NOMO-1 treated with DMSO at 0.1 percent for 48 hours (cell line): ENCODE data around the gene B4GALT6.

ENCODE experiments used
- DNase-seq: peaks from one replicate; lab custom pipeline; 2025; ENCODE audit not compliant: unreplicated experiment; lab: John Stamatoyannopoulos, UW

Gene B4GALT6

DNA sequence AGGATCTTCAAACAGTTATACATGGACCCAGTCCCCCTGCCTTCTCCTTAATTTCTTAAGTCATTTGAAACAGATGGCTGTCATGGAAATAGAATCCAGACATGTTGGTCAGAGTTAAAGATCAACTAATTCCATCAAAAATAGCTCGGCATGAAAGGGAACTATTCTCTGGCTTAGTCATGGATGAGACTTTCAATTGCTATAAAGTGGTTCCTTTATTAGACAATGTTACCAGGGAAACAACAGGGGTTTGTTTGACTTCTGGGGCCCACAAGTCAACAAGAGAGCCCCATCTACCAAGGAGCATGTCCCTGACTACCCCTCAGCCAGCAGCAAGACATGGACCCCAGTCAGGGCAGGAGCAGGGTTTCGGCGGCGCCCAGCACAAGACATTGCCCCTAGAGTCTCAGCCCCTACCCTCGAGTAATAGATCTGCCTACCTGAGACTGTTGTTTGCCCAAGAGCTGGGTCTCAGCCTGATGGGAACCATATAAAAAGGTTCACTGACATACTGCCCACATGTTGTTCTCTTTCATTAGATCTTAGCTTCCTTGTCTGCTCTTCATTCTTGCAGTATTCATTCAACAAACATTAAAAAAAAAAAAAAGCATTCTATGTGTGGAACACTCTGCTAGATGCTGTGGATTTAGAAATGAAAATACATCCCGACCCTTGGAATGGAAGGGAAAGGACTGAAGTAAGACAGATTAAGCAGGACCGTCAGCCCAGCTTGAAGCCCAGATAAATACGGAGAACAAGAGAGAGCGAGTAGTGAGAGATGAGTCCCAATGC lies 88.1 kb downstream of the B4GALT6 start:
- no peak for DNase-seq

- no peak for DNase-seq
Measured at GRCh38 chr18:31595121-31595771, 89.1 kb downstream of the B4GALT6 start.

DNA sequence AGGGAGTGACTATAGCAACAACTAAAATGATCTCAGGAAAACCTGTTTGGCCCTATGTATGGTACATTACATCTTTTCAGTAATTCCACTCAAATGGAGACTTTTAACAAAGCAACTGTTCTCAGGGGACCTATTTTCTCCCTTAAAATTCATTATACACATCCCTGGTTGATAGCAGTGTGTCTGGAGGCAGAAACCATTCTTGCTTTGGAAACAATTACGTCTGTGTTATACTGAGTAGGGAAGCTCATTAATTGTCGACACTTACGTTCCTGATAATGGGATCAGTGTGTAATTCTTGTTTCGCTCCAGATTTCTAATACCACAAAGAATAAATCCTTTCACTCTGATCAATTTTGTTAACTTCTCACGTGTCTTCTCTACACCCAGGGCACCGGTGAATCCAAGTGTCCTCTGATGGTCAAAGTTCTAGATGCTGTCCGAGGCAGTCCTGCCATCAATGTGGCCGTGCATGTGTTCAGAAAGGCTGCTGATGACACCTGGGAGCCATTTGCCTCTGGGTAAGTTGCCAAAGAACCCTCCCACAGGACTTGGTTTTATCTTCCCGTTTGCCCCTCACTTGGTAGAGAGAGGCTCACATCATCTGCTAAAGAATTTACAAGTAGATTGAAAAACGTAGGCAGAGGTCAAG lies 91.7 kb downstream of the B4GALT6 start:
- DNase-seq, result no peak

DNA sequence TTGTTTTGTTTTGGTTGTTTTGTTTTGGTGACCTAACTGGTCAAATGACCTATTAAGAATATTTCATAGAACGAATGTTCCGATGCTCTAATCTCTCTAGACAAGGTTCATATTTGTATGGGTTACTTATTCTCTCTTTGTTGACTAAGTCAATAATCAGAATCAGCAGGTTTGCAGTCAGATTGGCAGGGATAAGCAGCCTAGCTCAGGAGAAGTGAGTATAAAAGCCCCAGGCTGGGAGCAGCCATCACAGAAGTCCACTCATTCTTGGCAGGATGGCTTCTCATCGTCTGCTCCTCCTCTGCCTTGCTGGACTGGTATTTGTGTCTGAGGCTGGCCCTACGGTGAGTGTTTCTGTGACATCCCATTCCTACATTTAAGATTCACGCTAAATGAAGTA lies 92.8 kb downstream of the B4GALT6 start, which contains the start of gene TTR:
Gene TTR (plus strand): TSS at position 250 of the 400 bp plus-strand sequence. CDS start 26 bp downstream, at position 276.
- DNase-seq, result no peak

DNA sequence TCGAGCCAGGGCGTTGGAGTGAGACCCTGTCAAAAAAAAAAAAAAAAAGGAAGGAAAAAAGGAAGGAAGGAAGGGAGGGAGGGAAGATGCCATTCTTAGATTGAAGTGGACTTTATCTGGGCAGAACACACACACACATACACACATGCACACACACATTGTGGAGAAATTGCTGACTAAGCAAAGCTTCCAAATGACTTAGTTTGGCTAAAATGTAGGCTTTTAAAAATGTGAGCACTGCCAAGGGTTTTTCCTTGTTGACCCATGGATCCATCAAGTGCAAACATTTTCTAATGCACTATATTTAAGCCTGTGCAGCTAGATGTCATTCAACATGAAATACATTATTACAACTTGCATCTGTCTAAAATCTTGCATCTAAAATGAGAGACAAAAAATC lies 93.3 kb downstream of the B4GALT6 start:
- no peak for DNase-seq

- no peak for DNase-seq
Measured at GRCh38 chr18:31590570-31590969, 93.8 kb downstream of the B4GALT6 start.

DNA sequence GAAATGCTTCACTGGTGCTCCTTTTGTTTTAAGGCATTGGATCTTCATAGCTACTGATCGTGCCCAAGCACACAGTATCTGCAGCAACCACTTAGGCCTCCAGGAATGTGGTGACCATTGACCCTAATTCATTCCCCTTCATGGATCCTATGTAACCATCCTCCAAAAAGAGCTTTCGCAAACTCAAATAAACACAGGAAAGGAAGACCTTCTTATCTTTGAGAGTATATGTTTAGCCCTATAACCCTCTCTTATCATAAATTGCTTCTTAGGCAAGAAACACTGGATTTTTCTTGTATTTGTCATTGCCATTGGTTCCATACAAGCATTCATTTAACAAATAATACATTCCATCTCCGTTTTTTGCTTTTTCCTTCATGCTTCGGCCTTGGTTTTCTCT lies 96.9 kb downstream of the B4GALT6 start:
- DNase-seq, result no peak

- DNase-seq, result no peak
Measured at GRCh38 chr18:31586616-31587015, 97.8 kb downstream of the B4GALT6 start.

GRCh38 chr18:31585991-31586390 lies 98.4 kb downstream of the B4GALT6 start:
- no peak for DNase-seq

- no peak for DNase-seq
Measured at GRCh38 chr18:31583185-31583854, 101.1 kb downstream of the B4GALT6 start.

GRCh38 chr18:31581498-31582197 lies 102.7 kb downstream of the B4GALT6 start:
- no peak for DNase-seq

- DNase-seq, result no peak
Measured at GRCh38 chr18:31579375-31579774, 105.0 kb downstream of the B4GALT6 start.

- no peak for DNase-seq
Measured at GRCh38 chr18:31578126-31578525, 106.3 kb downstream of the B4GALT6 start.

DNA sequence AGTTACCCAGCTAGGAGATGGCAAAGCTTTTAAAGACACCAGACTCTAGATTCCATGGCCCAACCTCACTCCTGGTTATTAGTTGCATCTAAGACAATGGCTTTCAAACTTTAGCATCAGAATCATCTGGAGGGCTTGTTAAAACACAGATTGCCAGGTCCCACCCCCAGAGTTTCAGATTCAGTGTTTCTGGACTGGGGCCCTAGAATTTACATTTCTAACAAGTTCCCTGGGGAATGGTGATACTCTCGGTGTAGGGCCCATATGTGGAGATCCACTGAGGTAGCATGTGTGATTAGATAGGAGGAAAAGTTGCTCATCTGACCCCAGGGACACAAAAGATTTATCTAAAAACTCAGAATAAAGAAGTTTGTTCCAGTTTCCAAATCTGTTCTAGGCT lies 107.2 kb downstream of the B4GALT6 start:
- DNase-seq, result no peak

DNA sequence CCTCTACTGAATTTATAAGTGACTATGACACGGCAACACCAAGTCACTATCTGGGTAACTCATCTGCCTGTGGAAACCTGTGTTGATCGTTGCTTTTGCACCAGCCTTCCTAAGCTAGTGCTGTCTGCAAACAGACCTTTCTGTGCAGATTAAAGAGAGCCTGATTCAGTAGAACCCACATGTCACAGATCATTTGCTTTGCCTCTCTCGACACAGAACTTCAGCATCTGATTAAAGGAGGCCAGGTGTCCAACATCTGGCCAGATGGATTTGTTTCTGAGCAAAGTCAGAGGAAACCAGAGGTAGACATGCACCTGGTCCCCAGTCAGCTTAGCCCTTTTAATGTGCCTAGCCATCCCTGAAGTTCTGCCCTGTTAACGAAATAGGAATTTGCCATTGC lies 107.7 kb downstream of the B4GALT6 start:
- DNase-seq, result no peak

- no peak for DNase-seq
Measured at GRCh38 chr18:31575515-31576257, 108.7 kb downstream of the B4GALT6 start.

DNA sequence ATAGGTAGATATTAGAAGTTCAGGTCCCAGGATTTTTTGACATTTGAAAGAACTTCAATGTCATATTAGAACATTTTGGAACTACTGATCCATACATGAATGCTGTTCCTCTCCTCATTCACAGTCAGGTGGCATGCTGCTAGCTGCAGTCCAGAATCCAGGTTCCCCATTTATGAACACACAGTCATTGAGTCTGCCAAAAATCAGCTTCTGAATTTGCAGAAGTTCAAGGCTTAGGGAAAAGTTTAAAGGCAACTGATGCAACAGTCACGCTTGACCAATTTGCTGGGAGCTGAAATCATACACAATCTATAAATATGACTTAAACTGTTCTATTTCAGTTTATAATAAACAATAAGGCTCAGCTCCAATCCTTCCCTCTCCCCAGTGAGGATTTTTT lies 110.0 kb downstream of the B4GALT6 start:
- DNase-seq, result peak; percentile 73
